Ramos (cell line): ENCODE results near the gene CPNE5.

Experiments used
- in situ Hi-C: fragments of 300-500 bp; cut with MboI; formaldehyde crosslinking; loops from one replicate; pipeline ENCODE4 v1.14.3; 2022; ENCODE audit warnings: low sequenced_read_pairs; ENCODE audit not compliant: unreplicated experiment

CPNE5 gene

GRCh38 chr6:36858407-36858981 is 19.2 kb upstream of the CPNE5 start:
- in situ Hi-C loops = no loop called here

- in situ Hi-C loops = no loop called here
Measured at GRCh38 chr6:36857325-36857724, 18.1 kb upstream of the CPNE5 start.

- in situ Hi-C loops = no loop called here
Measured at GRCh38 chr6:36856277-36856676, 17.0 kb upstream of the CPNE5 start.

- in situ Hi-C loops = no loop called here
Measured at GRCh38 chr6:36855750-36856149, 16.5 kb upstream of the CPNE5 start.

GRCh38 chr6:36853325-36853724 is 14.1 kb upstream of the CPNE5 start:
- in situ Hi-C loops = no loop called here

GRCh38 chr6:36852481-36853147 is 13.4 kb upstream of the CPNE5 start:
- in situ Hi-C loops = no loop called here

GRCh38 chr6:36851626-36852025 is 12.4 kb upstream of the CPNE5 start:
- in situ Hi-C loops = no loop called here

- in situ Hi-C loops = no loop called here
Measured at GRCh38 chr6:36851149-36851614, 11.9 kb upstream of the CPNE5 start.

- in situ Hi-C loops = no loop called here
Measured at GRCh38 chr6:36850021-36850420, 10.8 kb upstream of the CPNE5 start.

GRCh38 chr6:36848658-36849441 is 9.6 kb upstream of the CPNE5 start:
- in situ Hi-C loops = no loop called here

GRCh38 chr6:36847991-36848390 is 8.7 kb upstream of the CPNE5 start:
- in situ Hi-C loops = no loop called here

GRCh38 chr6:36847152-36847551 is 7.9 kb upstream of the CPNE5 start:
- in situ Hi-C loops = no loop called here

- in situ Hi-C loops = no loop called here
Measured at GRCh38 chr6:36845233-36845632, 6.0 kb upstream of the CPNE5 start.

GRCh38 chr6:36844232-36845170 is 5.3 kb upstream of the CPNE5 start:
- in situ Hi-C loops = no loop called here

GRCh38 chr6:36843170-36843569 is 3.9 kb upstream of the CPNE5 start:
- in situ Hi-C loops = no loop called here

- in situ Hi-C loops = no loop called here
Measured at GRCh38 chr6:36841756-36842155, 2.5 kb upstream of the CPNE5 start.

GRCh38 chr6:36840432-36841403 is 1.5 kb upstream of the CPNE5 start:
- in situ Hi-C loops = no loop called here

- in situ Hi-C loops = no loop called here
Measured at GRCh38 chr6:36839749-36840431, 646 bp upstream of the CPNE5 start.

GRCh38 chr6:36837686-36838085 is 1.6 kb downstream of the CPNE5 start:
- in situ Hi-C loops = no loop called here
